ES-I3 (cell line): ENCODE measurements around the gene BPIFB6.

Source experiments
- H3K36me3 ChIP-seq: 2 replicates; pipeline ENCODE4 v1.6.1; 2013; ENCODE audit warnings: mild to moderate bottlenecking, low read length, control low read depth, moderate library complexity; ENCODE audit not compliant: insufficient read depth
- H3K4me1 ChIP-seq: 2 replicates; pipeline ENCODE4 v1.6.1; 2013; ENCODE audit warnings: mild to moderate bottlenecking, control low read depth, low read length; ENCODE audit not compliant: insufficient read depth
- H3K9ac ChIP-seq: 2 replicates; pipeline ENCODE4 v1.6.1; 2013; ENCODE audit warnings: low read depth, mild to moderate bottlenecking, low read length, moderate library complexity
- H3K9me3 ChIP-seq: 2 replicates; pipeline ENCODE4 v1.6.1; 2013; ENCODE audit warnings: mild to moderate bottlenecking, low read length, moderate library complexity; ENCODE audit not compliant: control insufficient read depth, insufficient read depth

The BPIFB6 gene

GRCh38 chr20:32991792-32992641 is 39.4 kb upstream of the BPIFB6 start:
- Histone ChIP-seq H3K36me3 (no peaks in the 10 kb centered on the region), H3K4me1 (no peaks in the 10 kb centered on the region), H3K9ac (no peak overlapping the region), H3K9me3 (no peaks in the 10 kb centered on the region)

DNA sequence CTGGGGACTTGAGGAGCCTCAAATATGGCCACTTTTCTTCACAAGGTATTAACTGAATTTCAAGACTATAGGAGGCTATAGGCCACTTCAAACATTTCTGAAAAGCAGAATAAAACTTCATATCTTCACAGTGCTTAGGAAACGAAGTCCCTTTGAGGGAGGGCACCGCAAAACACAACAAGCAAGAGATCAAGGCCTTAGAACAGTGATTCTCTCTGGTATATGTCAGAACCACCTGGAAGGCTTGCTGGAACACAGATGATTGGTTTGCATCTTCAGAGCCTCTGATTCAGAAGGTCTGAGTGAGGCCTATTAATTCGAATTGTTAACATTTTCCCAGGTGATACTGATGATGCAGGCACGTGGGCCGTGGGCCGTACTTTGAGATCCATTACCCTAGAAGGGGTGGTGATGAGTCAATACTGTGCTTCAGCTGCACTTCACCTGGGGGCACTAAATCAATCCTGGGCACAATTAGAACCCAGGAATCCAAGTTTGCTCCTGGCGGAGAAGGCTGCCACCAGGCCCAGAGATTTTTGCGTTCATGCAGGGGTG is 37.9 kb upstream of the BPIFB6 start:
- H3K36me3 ChIP-seq = no peaks in the 10 kb centered on the region
- no peaks in the 10 kb centered on the region for H3K9me3 ChIP-seq

DNA sequence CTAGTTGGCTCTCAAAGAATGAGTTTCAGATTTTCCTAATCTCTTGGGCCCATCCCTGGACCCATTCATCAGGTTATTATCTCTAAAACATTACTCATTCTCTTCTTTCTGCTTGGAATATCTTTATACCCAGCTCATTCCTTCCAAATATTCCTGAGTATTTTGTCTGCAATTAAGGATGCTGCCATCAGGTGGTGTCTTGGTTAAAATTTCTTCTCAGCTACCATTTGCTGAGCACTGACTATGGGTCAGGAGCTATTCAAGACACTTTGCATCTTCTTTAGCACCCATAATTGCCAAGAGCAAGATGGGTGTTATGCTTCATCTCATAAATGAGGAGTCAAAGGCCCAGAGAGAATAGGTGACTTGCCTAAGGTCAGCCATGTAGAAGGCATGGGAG is 35.6 kb upstream of the BPIFB6 start:
- no peaks in the 10 kb centered on the region for H3K36me3 ChIP-seq

More for the DNA sequence above, 37.9 kb upstream of the BPIFB6 start:
- Histone ChIP-seq H3K9ac (no peak overlapping the region), H3K4me1 (no peaks in the 10 kb centered on the region)

DNA sequence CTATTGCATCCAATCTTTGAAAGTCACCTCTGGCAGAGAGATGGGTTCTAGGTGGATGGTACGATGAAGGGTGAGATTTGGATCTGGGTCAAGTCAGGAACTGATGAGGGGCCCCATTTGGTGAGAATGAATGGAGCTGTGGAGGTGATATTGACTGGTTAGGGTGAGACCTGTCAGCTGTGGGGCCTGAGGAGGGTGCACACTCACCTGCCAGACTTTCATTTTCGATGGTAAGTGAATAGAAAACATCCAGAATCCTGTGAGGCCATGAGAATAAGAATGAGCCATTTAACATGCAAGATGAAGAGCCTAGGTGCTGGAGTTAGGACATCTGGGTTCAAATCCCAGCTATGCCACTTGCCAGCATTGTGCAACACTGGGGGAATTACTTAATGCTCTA is 34.0 kb upstream of the BPIFB6 start:
- no peaks in the 10 kb centered on the region for H3K9me3 ChIP-seq
- H3K9ac ChIP-seq = no peak overlapping the region
- no peaks in the 10 kb centered on the region; the same call in 1 of the 2 replicates for H3K4me1 ChIP-seq
- H3K36me3 ChIP-seq = no peaks in the 10 kb centered on the region

More for the DNA sequence above, 35.6 kb upstream of the BPIFB6 start:
- no peaks in the 10 kb centered on the region for H3K9me3 ChIP-seq
- H3K4me1 ChIP-seq = no peaks in the 10 kb centered on the region
- no peak overlapping the region for H3K9ac ChIP-seq

- no peak overlapping the region for H3K9ac ChIP-seq
- no peaks in the 10 kb centered on the region; the same call in 1 of the 2 replicates for H3K4me1 ChIP-seq
- no peaks in the 10 kb centered on the region for H3K9me3 ChIP-seq
- no peaks in the 10 kb centered on the region for H3K36me3 ChIP-seq
These were observed 31.7 kb upstream of the BPIFB6 start for GRCh38 chr20:32999603-33000250.

DNA sequence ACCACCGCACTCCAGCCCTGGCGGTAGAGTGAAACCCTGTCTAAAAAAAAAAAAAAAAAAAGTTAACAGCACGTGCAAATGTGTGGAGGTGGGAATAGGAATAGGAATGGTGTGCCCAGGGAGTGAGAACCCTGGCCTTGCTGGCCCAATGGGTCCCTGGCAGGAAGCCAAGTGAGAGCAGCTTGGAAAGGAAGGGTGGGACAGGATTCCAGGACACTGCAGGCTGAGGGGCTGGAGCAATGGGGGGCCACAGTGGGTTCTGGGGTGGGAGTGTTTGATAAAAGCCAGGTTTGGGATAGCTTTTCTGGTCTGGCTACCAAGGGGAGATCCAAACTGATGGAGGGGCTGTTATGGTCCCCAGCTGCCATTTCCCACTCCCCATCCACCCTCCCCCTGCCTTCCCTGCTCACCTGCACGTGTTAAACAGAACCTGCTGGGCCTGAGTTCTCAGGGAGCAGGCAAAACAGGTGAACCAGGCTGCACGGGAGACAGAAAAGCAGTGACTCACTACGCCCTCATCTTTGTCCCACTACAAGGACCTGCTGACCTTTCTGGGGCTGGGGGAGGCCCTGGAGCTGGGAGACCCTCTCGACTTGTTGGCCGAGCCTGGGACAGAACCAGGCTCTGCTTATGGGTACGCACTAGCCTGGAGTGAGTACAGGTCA is 30.5 kb upstream of the BPIFB6 start:
- Histone ChIP-seq H3K4me1 (no peaks in the 10 kb centered on the region; the same call in 1 of the 2 replicates), H3K36me3 (no peaks in the 10 kb centered on the region), H3K9ac (no peak overlapping the region), H3K9me3 (peaks cover 5% of the 10 kb centered on the region; the same call in 1 of the 2 replicates)

DNA sequence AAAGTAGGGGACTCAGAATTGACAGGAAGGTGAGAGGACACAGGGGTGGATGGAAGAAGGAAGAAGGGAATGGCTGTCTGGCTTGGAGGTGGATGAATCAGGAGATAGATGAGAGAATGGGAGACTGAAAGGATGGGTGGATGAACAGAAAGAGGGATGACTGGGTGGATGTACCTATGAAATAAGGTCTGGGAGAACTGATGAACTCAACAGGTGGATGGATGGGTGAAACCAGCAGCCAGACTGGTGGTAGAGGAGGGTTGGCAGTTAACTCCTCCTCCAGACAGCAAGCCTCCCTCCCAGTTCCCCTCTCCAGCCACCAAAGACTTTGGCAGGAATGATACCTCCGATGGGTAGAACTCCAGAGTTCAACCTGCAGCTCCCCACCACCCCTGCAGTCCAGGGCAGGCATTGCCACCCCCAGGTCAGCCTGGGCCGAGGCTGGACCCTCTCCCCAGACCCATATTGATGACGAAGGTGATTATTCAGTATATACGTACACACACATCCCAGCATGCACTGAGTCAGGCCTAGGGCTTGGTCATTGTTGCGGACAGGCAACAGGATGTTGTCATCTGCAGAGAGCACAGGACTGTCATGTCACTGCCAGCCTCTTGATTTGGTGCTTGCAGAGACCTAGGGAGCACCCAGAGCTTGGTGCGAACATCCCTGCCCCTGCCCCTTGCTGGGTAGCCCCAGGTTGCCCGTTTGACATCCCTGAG is 29.2 kb upstream of the BPIFB6 start:
- H3K36me3 ChIP-seq = no peaks in the 10 kb centered on the region
- H3K9me3 ChIP-seq = peaks cover 5% of the 10 kb centered on the region; the same call in 1 of the 2 replicates
- no peaks in the 10 kb centered on the region; the same call in 1 of the 2 replicates for H3K4me1 ChIP-seq
- no peak overlapping the region for H3K9ac ChIP-seq

GRCh38 chr20:33004141-33004751 is 27.2 kb upstream of the BPIFB6 start, which contains the start of gene SUN5:
Gene SUN5, minus strand, starts transcription at chr20:33004433. Its CDS starts 93 bp downstream, at chr20:33004340.
- H3K9me3 ChIP-seq = peaks cover 5% of the 10 kb centered on the region; the same call in 1 of the 2 replicates
- H3K9ac ChIP-seq = no peak within 1 kb of the TSS
- H3K36me3 ChIP-seq = no peaks in the 10 kb centered on the region
- H3K4me1 ChIP-seq = no peaks in the 10 kb centered on the region; the same call in 1 of the 2 replicates

GRCh38 chr20:33005132-33005566 is 26.3 kb upstream of the BPIFB6 start:
- no peaks in the 10 kb centered on the region; the same call in 1 of the 2 replicates for H3K4me1 ChIP-seq

DNA sequence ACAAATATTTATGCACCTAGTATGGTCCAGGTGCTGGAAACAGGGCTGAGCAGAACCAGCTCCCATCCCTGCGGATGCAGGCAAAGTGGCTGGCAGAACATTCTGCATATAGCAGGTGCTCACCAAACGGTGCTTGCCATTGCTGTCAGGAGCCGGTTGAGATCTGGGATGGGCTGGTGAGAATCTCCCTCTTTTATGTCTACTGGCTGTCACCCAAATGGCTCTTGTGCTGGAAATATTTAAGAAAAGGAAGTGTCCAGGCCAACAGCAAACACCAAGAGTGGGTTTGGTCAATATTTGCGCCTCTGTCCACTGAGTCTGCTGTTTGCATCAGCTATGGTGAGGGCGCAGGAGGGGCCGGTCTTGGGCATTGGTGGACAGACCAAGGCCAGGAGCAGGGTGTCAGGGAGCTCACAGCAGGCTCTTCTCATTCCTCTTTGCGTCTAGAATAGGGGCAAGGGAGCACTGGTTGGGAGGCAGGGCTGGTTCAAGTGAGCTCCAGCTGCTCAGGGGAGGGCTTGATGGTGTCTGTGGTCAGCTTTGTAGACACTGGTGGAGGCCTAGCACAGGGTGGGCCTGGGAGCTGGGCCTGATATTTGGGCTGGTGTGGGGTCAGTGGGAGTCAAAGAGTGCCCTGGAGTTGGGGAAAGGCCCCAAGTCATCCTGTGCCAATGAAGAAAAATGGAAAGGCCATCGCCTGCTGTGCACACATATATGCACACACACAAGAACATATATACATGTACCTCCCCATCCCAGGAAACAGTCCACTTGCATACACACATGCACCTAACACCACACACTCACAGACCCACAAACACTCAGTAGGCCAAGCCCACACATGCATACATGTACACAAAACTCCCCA is 25.3 kb upstream of the BPIFB6 start:
- Histone ChIP-seq H3K36me3 (no peaks in the 10 kb centered on the region), H3K4me1 (no peaks in the 10 kb centered on the region; the same call in 1 of the 2 replicates), H3K9me3 (peaks cover 5% of the 10 kb centered on the region; the same call in 1 of the 2 replicates), H3K9ac (no peak overlapping the region)

More at GRCh38 chr20:33005132-33005566, 26.3 kb upstream of the BPIFB6 start:
- H3K9ac ChIP-seq = no peak overlapping the region
- no peaks in the 10 kb centered on the region for H3K36me3 ChIP-seq
- H3K9me3 ChIP-seq = peaks cover 5% of the 10 kb centered on the region; the same call in 1 of the 2 replicates

GRCh38 chr20:33006776-33007375 is 24.6 kb upstream of the BPIFB6 start:
- no peaks in the 10 kb centered on the region for H3K4me1 ChIP-seq
- H3K9ac ChIP-seq = no peak overlapping the region
- peaks cover 5% of the 10 kb centered on the region; the same call in 1 of the 2 replicates for H3K9me3 ChIP-seq

More at GRCh38 chr20:33006776-33007375, 24.6 kb upstream of the BPIFB6 start:
- no peaks in the 10 kb centered on the region for H3K36me3 ChIP-seq
